BJ (cell line): ENCODE measurements around the gene NUFIP2. TPM values are rescaled to one million over a fixed set of nuclear protein-coding genes. Genes with fewer than 3 reads are reported as not detected.
A peak's percentile ranks its signal among the peaks of the same experiment; 100 is the strongest.

Experiments used
- CTCF ChIA-PET: fragments of 350-600 bp; formaldehyde crosslinking; extraction: SDS; loops from one replicate; lab custom pipeline; 2021; ENCODE audit warnings: antibody characterized with exemption, inconsistent platforms; lab: Yijun Ruan, JAX
- POLR2A ChIA-PET: fragments of 300-600 bp; sonication (Branson Sonifier 250); formaldehyde crosslinking; extraction: SDS; loops from one replicate; lab custom pipeline; 2021; ENCODE audit warnings: antibody characterized with exemption; lab: Charles Lee
- DNase-seq: peaks from one replicate; pipeline ENCODE4 v3.0.0-alpha.2; 2011; ENCODE audit warnings: low read depth
- H3K27me3 ChIP-seq: 2 replicates; pipeline ENCODE4 v1.6.0; 2011; ENCODE audit warnings: low read length; ENCODE audit not compliant: control insufficient read depth, insufficient read depth
- H3K36me3 ChIP-seq: 2 replicates; pipeline ENCODE4 v1.5.1; 2011; ENCODE audit warnings: low read length; ENCODE audit not compliant: control insufficient read depth, insufficient read depth
- H3K4me3 ChIP-seq: 2 replicates; pipeline ENCODE4 v1.5.1; 2011; ENCODE audit warnings: low read depth, mild to moderate bottlenecking, control low read depth, low read length
- CTCF ChIP-seq: IDR thresholded peaks from 2 replicates; pipeline ENCODE4 v1.5.1; 2011; ENCODE audit warnings: low read depth, mild to moderate bottlenecking, control low read depth, inconsistent platforms, low read length, moderate library complexity; ENCODE audit not compliant: insufficient read depth
- polyA plus RNA-seq: library from polyadenylated mRNA; depleted of rRNA; stranded (reverse); fragments of >200 nt; gene quantifications from 2 replicates; pipeline ENCODE4 v1.2.3, GENCODE V29; 2011

The NUFIP2 gene
- polyA plus RNA-seq, 1 experiment: 7.3 TPM

DNA sequence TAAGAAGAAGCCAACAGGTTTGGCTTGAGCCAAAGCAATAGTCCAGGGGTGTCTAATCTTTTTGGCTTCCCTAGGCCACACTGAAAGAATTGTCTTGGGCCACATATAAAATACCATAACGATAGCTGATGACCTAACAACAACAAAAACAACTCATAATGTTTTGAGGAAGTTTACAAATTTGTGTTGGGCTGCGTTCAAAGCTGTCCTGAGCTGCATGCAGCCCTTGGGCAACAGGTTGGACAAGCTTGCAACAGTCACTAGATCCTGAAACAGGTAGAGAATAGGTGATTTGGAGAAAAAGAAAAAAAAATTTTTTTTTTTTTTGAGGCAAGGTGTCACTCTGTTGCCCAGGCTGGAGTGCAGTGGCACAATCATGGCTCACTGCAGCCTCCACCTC, 42.8 kb downstream of the NUFIP2 start:
- POLR2A ChIA-PET: no interaction called here
- no peak for DNase-seq
- CTCF ChIA-PET: interaction anchor here (0.7 to 3.2 kb wide), 7 partner anchors 9 to 102 kb away, joined by 3 to 33 read pairs (median 8); no protein-coding TSS in a partner anchor
- TF ChIP-seq CTCF: no peak
- Histone ChIP-seq H3K27me3 (no peaks in the 10 kb centered on the region), H3K4me3 (no peak overlapping the region), H3K36me3 (no peaks in the 10 kb centered on the region)

GRCh38 chr17:29250666-29251065, 43.3 kb downstream of the NUFIP2 start:
- CTCF ChIA-PET: interaction anchor here (0.7 to 3.2 kb wide), 9 partner anchors 9 to 107 kb away, joined by 3 to 33 read pairs (median 5); no protein-coding TSS in a partner anchor
- DNase-seq: peak; percentile 37
- Histone ChIP-seq H3K36me3 (no peaks in the 10 kb centered on the region), H3K4me3 (no peak overlapping the region), H3K27me3 (no peaks in the 10 kb centered on the region)
- no peak for TF ChIP-seq CTCF
- POLR2A ChIA-PET: interaction anchor here (0.6 to 1.0 kb wide), 3 partner anchors 10 to 43 kb away, joined by 3 to 4 read pairs (median 3); partner anchors contain the start of gene NUFIP2

GRCh38 chr17:29248845-29249244, 45.1 kb downstream of the NUFIP2 start:
- ChIA-PET CTCF (interaction anchor here (1.4 kb wide), 1 partner anchor 29 kb away, joined by 3 read pairs; no protein-coding TSS in a partner anchor), POLR2A (no interaction called here)
- Histone ChIP-seq H3K4me3 (no peak overlapping the region), H3K36me3 (no peaks in the 10 kb centered on the region), H3K27me3 (no peaks in the 10 kb centered on the region)
- TF ChIP-seq CTCF: no peak
- no peak for DNase-seq

GRCh38 chr17:29247219-29247618, 46.7 kb downstream of the NUFIP2 start:
- TF ChIP-seq CTCF: no peak
- Histone ChIP-seq H3K27me3 (no peaks in the 10 kb centered on the region), H3K36me3 (no peaks in the 10 kb centered on the region), H3K4me3 (no peak overlapping the region)
- CTCF ChIA-PET: interaction anchor here (1.4 kb wide), 1 partner anchor 98 kb away, joined by 5 read pairs; no protein-coding TSS in a partner anchor
- POLR2A ChIA-PET: no interaction called here
- DNase-seq: no peak

DNA sequence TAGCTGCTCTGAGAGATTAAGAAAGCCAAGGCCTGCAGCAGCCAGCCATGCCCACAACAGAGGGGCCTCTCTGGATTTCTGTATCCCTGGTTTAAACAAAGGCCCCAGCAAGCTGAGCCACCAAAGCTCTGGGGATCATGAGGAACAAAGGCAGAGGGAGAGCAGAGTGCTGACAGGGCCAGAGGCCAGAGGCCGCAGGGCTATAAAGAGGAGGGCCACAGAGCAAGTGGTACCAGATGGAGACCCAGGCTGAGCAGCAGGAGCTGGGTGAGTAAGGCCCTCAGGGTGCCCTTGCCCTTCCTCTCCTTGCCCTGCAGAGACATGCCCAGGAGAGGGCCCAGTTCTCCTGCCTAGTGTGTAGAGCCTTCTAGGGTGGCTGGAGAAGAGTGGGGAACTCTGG, 47.3 kb downstream of the NUFIP2 start, which contains the start of gene CRYBA1:
Gene CRYBA1 (plus strand): TSS at position 232 of the 400 bp plus-strand sequence. CDS start 5 bp downstream, at position 237.
- POLR2A ChIA-PET: no interaction called here

More for the DNA sequence above, 47.3 kb downstream of the NUFIP2 start, which contains the start of gene CRYBA1:
- H3K4me3 ChIP-seq: no peak within 1 kb of the TSS
- no peaks in the 10 kb centered on the region for H3K36me3 ChIP-seq
- no peak for DNase-seq
- no peak for TF ChIP-seq CTCF
- CTCF ChIA-PET: interaction anchor here (0.9 to 1.4 kb wide), 3 partner anchors 9 to 98 kb away, joined by 3 to 5 read pairs (median 3); no protein-coding TSS in a partner anchor
- no peaks in the 10 kb centered on the region for H3K27me3 ChIP-seq
